DOHH2 (cell line): Measurements from ENCODE around the gene SDCBP2.

Source experiments
- EZH2phosphoT487 ChIP-seq: fragments of 200-600 bp; sonication (generic); IDR thresholded peaks from 2 replicates; pipeline ENCODE4 v1.6.1; 2017; ENCODE audit warnings: borderline replicate concordance, mild to moderate bottlenecking, antibody characterized with exemption, low read length, moderate library complexity, mixed read lengths
- TF ChIP-seq, protein P1 (sequence below): fragments of 200-600 bp; sonication (generic); IDR thresholded peaks from one replicate; pipeline ENCODE4 v1.5.1; 2014; ENCODE audit warnings: antibody characterized with exemption, mild to moderate bottlenecking, low read depth, low read length; ENCODE audit not compliant: poor library complexity, severe bottlenecking

DNA sequence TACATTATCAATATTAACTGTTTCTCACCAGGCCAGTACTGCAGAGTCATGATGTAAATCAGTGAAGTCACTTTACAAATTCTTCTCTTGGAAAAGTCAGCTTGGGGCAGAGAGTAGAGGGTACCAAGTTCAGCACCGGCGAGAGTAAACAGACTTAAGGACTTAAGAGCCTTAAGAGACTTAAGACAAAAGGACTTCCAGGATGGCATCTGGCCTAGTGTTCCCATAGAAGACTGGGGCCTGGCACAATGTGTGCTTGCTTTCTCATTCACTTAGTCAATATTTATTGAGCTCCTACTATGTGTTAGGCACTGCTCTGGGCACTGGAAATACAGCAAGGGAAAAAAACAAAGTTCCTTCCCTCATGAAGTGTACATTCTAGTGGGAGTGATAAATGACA lies 64.2 kb downstream of the SDCBP2 start:
- TF ChIP-seq, protein P1, sequence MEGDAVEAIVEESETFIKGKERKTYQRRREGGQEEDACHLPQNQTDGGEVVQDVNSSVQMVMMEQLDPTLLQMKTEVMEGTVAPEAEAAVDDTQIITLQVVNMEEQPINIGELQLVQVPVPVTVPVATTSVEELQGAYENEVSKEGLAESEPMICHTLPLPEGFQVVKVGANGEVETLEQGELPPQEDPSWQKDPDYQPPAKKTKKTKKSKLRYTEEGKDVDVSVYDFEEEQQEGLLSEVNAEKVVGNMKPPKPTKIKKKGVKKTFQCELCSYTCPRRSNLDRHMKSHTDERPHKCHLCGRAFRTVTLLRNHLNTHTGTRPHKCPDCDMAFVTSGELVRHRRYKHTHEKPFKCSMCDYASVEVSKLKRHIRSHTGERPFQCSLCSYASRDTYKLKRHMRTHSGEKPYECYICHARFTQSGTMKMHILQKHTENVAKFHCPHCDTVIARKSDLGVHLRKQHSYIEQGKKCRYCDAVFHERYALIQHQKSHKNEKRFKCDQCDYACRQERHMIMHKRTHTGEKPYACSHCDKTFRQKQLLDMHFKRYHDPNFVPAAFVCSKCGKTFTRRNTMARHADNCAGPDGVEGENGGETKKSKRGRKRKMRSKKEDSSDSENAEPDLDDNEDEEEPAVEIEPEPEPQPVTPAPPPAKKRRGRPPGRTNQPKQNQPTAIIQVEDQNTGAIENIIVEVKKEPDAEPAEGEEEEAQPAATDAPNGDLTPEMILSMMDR, result no peak
- no peak for TF ChIP-seq EZH2phosphoT487
